ENCODE results near the gene KIF19. TPM values are rescaled to one million over a fixed set of nuclear protein-coding genes. Genes with fewer than 3 reads are reported as not detected.

KIF19 gene
- polyA plus RNA-seq, 1 donor (not counting 4 experiments of a cell fraction or from before 2014, with no cell fraction given): not detected

- DNase-seq (ENCODE audit: low read depth, low spot score) (no peak), FAIRE-seq (no peak)
- dilution Hi-C loops (cut with MboI; ENCODE audit: extremely low pct_ligation_motif_present, low sequenced_read_pairs): no loop called here
- Histone ChIP-seq H3K36me3 (ENCODE audit: control insufficient read depth in 2 of 2, extremely low read depth in 1 of 2, insufficient read depth in 2 of 2, low read length in 2 of 2) (no peaks in the 10 kb centered on the region), H3K27me3 (ENCODE audit: control insufficient read depth, extremely low read depth, insufficient read depth, low read length) (peaks cover 23% of the 10 kb centered on the region), H4K20me1 (ENCODE audit: control insufficient read depth, extremely low read depth, insufficient read depth, low read length) (no peaks in the 10 kb centered on the region), H3K4me2 (ENCODE audit: control insufficient read depth, extremely low read depth, insufficient read depth, low read depth, low read length) (no peak overlapping the region), H3K9ac (ENCODE audit: control insufficient read depth, extremely low read depth, insufficient read depth, low read length) (no peak overlapping the region), H3K79me2 (ENCODE audit: control insufficient read depth, insufficient read depth, low read length) (no peaks in the 10 kb centered on the region), H3K9me1 (ENCODE audit: control insufficient read depth, extremely low read depth, insufficient read depth, low read length) (no peaks in the 10 kb centered on the region), H2AFZ (ENCODE audit: control insufficient read depth, low read length) (no peak overlapping the region), H3K27ac (ENCODE audit: control insufficient read depth, insufficient read depth, low read length) (no peak overlapping the region), H3K4me3 (ENCODE audit: control insufficient read depth in 2 of 3, extremely low read depth in 1 of 3, insufficient read depth in 2 of 3, low read depth in 1 of 3, low read length in 3 of 3) (no peak overlapping the region), H3K9me3 (ENCODE audit: control insufficient read depth, low read depth, low read length) (no peaks in the 10 kb centered on the region), H3K4me1 (ENCODE audit: control insufficient read depth, extremely low read depth, insufficient read depth, low read length) (no peaks in the 10 kb centered on the region)
- TF ChIP-seq, protein P1, sequence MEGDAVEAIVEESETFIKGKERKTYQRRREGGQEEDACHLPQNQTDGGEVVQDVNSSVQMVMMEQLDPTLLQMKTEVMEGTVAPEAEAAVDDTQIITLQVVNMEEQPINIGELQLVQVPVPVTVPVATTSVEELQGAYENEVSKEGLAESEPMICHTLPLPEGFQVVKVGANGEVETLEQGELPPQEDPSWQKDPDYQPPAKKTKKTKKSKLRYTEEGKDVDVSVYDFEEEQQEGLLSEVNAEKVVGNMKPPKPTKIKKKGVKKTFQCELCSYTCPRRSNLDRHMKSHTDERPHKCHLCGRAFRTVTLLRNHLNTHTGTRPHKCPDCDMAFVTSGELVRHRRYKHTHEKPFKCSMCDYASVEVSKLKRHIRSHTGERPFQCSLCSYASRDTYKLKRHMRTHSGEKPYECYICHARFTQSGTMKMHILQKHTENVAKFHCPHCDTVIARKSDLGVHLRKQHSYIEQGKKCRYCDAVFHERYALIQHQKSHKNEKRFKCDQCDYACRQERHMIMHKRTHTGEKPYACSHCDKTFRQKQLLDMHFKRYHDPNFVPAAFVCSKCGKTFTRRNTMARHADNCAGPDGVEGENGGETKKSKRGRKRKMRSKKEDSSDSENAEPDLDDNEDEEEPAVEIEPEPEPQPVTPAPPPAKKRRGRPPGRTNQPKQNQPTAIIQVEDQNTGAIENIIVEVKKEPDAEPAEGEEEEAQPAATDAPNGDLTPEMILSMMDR (optimal IDR thresholded peaks at IDR 0.05 in 1 of 3, IDR thresholded peaks at IDR 0.05 in 1 of 3, conservative IDR thresholded peaks at IDR 0.05 in 1 of 3; ENCODE audit: extremely low read depth in 1 of 3, insufficient read depth in 2 of 3, low read length in 3 of 3): no peak
- TF ChIP-seq EZH2 (IDR thresholded peaks at IDR 0.05; ENCODE audit: low read length): no peak
These were observed 9.6 kb downstream of the KIF19 start for GRCh38 chr17:74335529-74336062.

DNA sequence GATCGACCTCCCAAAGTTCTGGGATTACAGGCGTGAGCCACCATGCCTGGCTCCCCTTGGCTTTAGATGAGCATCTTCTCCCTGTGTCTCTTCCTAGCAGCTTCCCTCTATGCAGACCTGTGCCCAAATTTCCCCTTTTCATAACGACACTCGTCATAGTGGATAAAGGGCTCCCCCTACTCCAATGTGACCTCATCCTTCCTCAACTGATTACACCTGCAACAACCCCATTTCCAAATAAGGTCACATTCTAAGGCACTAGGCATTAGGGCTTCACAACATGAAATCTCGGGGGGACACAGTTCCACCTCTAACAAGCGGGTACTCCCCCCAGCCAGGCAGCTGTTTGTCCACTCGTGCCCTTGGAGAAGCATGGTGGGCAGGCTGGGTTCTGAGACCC is 10.3 kb downstream of the KIF19 start:
- dilution Hi-C loops (cut with MboI; ENCODE audit: extremely low pct_ligation_motif_present, low sequenced_read_pairs): no loop called here
- H3K27me3 ChIP-seq (ENCODE audit: control insufficient read depth, extremely low read depth, insufficient read depth, low read length): peaks cover 23% of the 10 kb centered on the region
- FAIRE-seq: no peak

More for the DNA sequence above, 10.3 kb downstream of the KIF19 start:
- Histone ChIP-seq H3K4me1 (ENCODE audit: control insufficient read depth, extremely low read depth, insufficient read depth, low read length) (no peaks in the 10 kb centered on the region), H3K4me3 (ENCODE audit: control insufficient read depth in 2 of 3, extremely low read depth in 1 of 3, insufficient read depth in 2 of 3, low read depth in 1 of 3, low read length in 3 of 3) (no peak overlapping the region), H3K27ac (ENCODE audit: control insufficient read depth, insufficient read depth, low read length) (no peak overlapping the region), H4K20me1 (ENCODE audit: control insufficient read depth, extremely low read depth, insufficient read depth, low read length) (no peaks in the 10 kb centered on the region), H3K9me1 (ENCODE audit: control insufficient read depth, extremely low read depth, insufficient read depth, low read length) (no peaks in the 10 kb centered on the region), H3K4me2 (ENCODE audit: control insufficient read depth, extremely low read depth, insufficient read depth, low read depth, low read length) (no peak overlapping the region), H3K79me2 (ENCODE audit: control insufficient read depth, insufficient read depth, low read length) (no peaks in the 10 kb centered on the region), H3K9me3 (ENCODE audit: control insufficient read depth, low read depth, low read length) (no peaks in the 10 kb centered on the region), H3K9ac (ENCODE audit: control insufficient read depth, extremely low read depth, insufficient read depth, low read length) (no peak overlapping the region), H2AFZ (ENCODE audit: control insufficient read depth, low read length) (no peak overlapping the region), H3K36me3 (ENCODE audit: control insufficient read depth in 2 of 2, extremely low read depth in 1 of 2, insufficient read depth in 2 of 2, low read length in 2 of 2) (no peaks in the 10 kb centered on the region)
- no peak for TF ChIP-seq EZH2 (IDR thresholded peaks at IDR 0.05; ENCODE audit: low read length)
- TF ChIP-seq, protein P1 (optimal IDR thresholded peaks at IDR 0.05 in 1 of 3, IDR thresholded peaks at IDR 0.05 in 1 of 3, conservative IDR thresholded peaks at IDR 0.05 in 1 of 3; ENCODE audit: extremely low read depth in 1 of 3, insufficient read depth in 2 of 3, low read length in 3 of 3): no peak
- DNase-seq (ENCODE audit: low read depth, low spot score): no peak
